Endothelial cell of umbilical vein (primary cell): ENCODE measurements around the gene YTHDF2.
A peak's percentile ranks its signal among the peaks of the same experiment; 100 is the strongest.

Source experiments
- CTCF ChIP-seq, 2 donors: IDR thresholded peaks; 1 replicate in 1 of 2; 2 replicates in 1 of 2; pipeline ENCODE4 v1.5.1; 2011; ENCODE audit warnings: low read length in 2 of 2, mild to moderate bottlenecking in 2 of 2, moderate library complexity in 2 of 2, control low read depth in 1 of 2, inconsistent platforms in 1 of 2, low read depth in 1 of 2; ENCODE audit not compliant: insufficient read depth in 1 of 2; ENCODE audit errors: extremely low read depth in 1 of 2
- EZH2 ChIP-seq: IDR thresholded peaks from 2 replicates; pipeline ENCODE4 v1.6.1; 2012; ENCODE audit warnings: borderline replicate concordance, low read depth, mild to moderate bottlenecking, moderate library complexity, low read length, inconsistent platforms; ENCODE audit not compliant: severe bottlenecking
- POLR2A ChIP-seq: IDR thresholded peaks from 2 replicates; pipeline ENCODE4 v1.6.1; 2012; ENCODE audit warnings: low read depth, mild to moderate bottlenecking, control low read depth, low read length

DNA sequence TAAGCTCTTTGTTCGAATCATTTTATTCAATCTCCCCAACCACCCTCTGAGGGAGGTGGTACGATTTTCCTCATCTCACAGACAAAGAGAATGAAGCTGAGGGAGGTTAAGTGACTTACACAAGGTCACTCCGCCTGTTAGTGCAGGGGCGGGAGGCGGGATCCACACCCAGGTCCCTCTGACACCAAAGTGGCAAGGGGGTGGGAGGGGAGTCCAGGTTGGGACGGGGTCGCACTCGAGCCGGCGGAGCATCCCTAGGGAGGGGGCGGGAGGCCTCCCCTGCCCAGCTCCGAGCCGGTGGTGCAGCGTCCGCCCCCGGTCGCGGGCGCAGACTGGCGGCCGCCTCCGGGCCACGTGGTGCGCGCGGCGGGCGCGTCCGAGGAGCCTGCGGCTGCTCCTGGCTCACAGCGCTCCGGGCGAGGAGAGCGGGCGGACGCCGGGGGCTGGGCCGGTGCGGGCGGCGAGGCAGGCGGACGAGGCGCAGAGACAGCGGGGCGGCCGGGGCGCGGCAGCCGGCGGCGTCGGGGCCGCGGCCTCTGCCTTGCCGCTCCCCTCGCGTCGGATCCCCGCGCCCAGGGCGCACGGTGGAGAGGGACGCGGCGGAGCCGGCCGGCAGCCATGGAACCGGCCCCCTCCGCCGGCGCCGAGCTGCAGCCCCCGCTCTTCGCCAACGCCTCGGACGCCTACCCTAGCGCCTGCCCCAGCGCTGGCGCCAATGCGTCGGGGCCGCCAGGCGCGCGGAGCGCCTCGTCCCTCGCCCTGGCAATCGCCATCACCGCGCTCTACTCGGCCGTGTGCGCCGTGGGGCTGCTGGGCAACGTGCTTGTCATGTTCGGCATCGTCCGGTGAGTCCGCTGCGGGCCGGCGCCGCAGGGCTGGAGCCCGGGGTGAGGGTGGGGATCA, 75.3 kb downstream of the YTHDF2 start, which contains the start of gene OPRD1:
- TF ChIP-seq POLR2A (no peak), EZH2 (peak; percentile 59), CTCF (IDR thresholded peaks at IDR 0.05; ENCODE audit: extremely low read depth in 1 of 2, insufficient read depth in 1 of 2, low read depth in 1 of 2, low read length in 2 of 2) (no peak)
